Fibroblast of lung (primary cell): ENCODE measurements around the gene NMUR1.

Source experiments
- CTCF ChIP-seq, 2 donors: IDR thresholded peaks in 1 of 2; conservative IDR thresholded peaks in 1 of 2; 1 replicate in 1 of 2; 2 replicates in 1 of 2; pipeline ENCODE4 v1.5.1; 2011 to 2012; ENCODE audit warnings: low read length in 2 of 2, control low read depth in 1 of 2, inconsistent platforms in 1 of 2, low read depth in 1 of 2, mild to moderate bottlenecking in 1 of 2
- EZH2 ChIP-seq: IDR thresholded peaks from 2 replicates; pipeline ENCODE4 v1.5.1; 2012; ENCODE audit warnings: low read length, control low read depth, mild to moderate bottlenecking; ENCODE audit errors: missing control alignments

- TF ChIP-seq CTCF (conservative IDR thresholded peaks at IDR 0.05 in 1 of 2, IDR thresholded peaks at IDR 0.05 in 1 of 2; ENCODE audit: low read depth in 1 of 2, low read length in 2 of 2) (no peak), EZH2 (no peak)
These were observed 35.6 kb downstream of the NMUR1 start for GRCh38 chr2:231494669-231495068.
